H1 (cell line): Measurements from ENCODE around the gene TPSAB1. TPM values are rescaled to one million over a fixed set of nuclear protein-coding genes. Genes with fewer than 3 reads are reported as not detected.

ENCODE experiments used
- CTCF ChIA-PET: fragments of 300-600 bp; sonication (Branson Sonifier 250); formaldehyde crosslinking; loops from one replicate; lab custom pipeline; 2021; ENCODE audit not compliant: partially characterized antibody; lab: Charles Lee
- POLR2A ChIA-PET: fragments of 300-600 bp; sonication (Branson Sonifier 250); formaldehyde crosslinking; loops from one replicate; lab custom pipeline; 2021; ENCODE audit warnings: inconsistent platforms; ENCODE audit not compliant: partially characterized antibody; lab: Charles Lee
- DNase-seq, 2 experiments: peaks; one replicate each; pipeline versions ENCODE4 v3.0.0 to v3.0.0-alpha.2; 2010 to 2022; ENCODE audit warnings: low spot score in 2 of 2, low read depth in 1 of 2, mixed read lengths in 1 of 2
- FAIRE-seq: peaks from 2 replicates; lab custom pipeline; 2011; peaks lifted over from hg19 to GRCh38; lab: Jason Lieb, UNC
- H2AFZ ChIP-seq: 2 replicates; pipeline ENCODE4 v1.8.1; 2012; ENCODE audit warnings: low read length, inconsistent platforms
- H2AK5ac ChIP-seq: 2 replicates; pipeline ENCODE4 v1.6.1; 2013; ENCODE audit warnings: low read depth, low read length
- H2BK120ac ChIP-seq: replicated peaks from 2 replicates; pipeline ENCODE3; 2013; ENCODE audit warnings: low read depth, low read length, inconsistent platforms
- H2BK12ac ChIP-seq: 2 replicates; pipeline ENCODE4 v1.6.1; 2013; ENCODE audit warnings: low read depth, low read length
- H2BK15ac ChIP-seq: 2 replicates; pipeline ENCODE4 v1.6.1; 2013; ENCODE audit warnings: low read length
- H2BK20ac ChIP-seq: 2 replicates; pipeline ENCODE4 v1.6.1; 2013; ENCODE audit warnings: low read length
- H2BK5ac ChIP-seq: 2 replicates; pipeline ENCODE4 v1.6.1; 2013; ENCODE audit warnings: low read depth, low read length
- H3K14ac ChIP-seq: 2 replicates; pipeline ENCODE4 v1.6.1; 2013; ENCODE audit warnings: inconsistent platforms; ENCODE audit not compliant: insufficient read length
- H3K18ac ChIP-seq: 2 replicates; pipeline ENCODE4 v1.6.1; 2013; ENCODE audit warnings: low read length; ENCODE audit errors: extremely low read depth
- H3K23ac ChIP-seq: 2 replicates; pipeline ENCODE4 v1.6.1; 2013; ENCODE audit warnings: inconsistent platforms; ENCODE audit not compliant: insufficient read length
- H3K23me2 ChIP-seq: 2 replicates; pipeline ENCODE4 v1.6.1; 2013; ENCODE audit warnings: low read depth, low read length
- H3K27ac ChIP-seq: 2 replicates; pipeline ENCODE4 v1.6.1; 2011; ENCODE audit warnings: low read depth, low read length, inconsistent platforms
- H3K27me3 ChIP-seq, 4 experiments: replicated peaks in 1 of 4; 1 replicate in 1 of 4; 2 replicates in 3 of 4; pipeline versions ENCODE4 v1.6.1 to v1.8.1; 2011 to 2013; ENCODE audit warnings: low read length in 3 of 4, mild to moderate bottlenecking in 3 of 4, inconsistent platforms in 2 of 4, mixed read lengths in 2 of 4, moderate library complexity in 1 of 4; ENCODE audit not compliant: control insufficient read depth in 3 of 4, insufficient read depth in 3 of 4; ENCODE audit errors: extremely low read depth in 1 of 4
- H3K36me3 ChIP-seq, 4 experiments: 2 replicates each; pipeline versions ENCODE4 v1.6.1 to v1.8.1; 2011 to 2013; ENCODE audit warnings: mild to moderate bottlenecking in 4 of 4, low read length in 3 of 4, moderate library complexity in 2 of 4, control low read depth in 1 of 4, inconsistent platforms in 1 of 4; ENCODE audit not compliant: insufficient read depth in 4 of 4, control insufficient read depth in 2 of 4
- H3K4ac ChIP-seq: replicated peaks from 2 replicates; pipeline ENCODE3; 2013; ENCODE audit warnings: low read length, low read depth, mixed read lengths, inconsistent platforms; ENCODE audit not compliant: insufficient read length
- H3K4me1 ChIP-seq, 4 experiments: replicated peaks in 1 of 4; 1 replicate in 1 of 4; 2 replicates in 3 of 4; pipeline versions ENCODE4 v1.6.1 to v1.8.1; 2011 to 2013; ENCODE audit warnings: low read length in 3 of 4, inconsistent platforms in 2 of 4, mixed read lengths in 1 of 4; ENCODE audit not compliant: insufficient read depth in 4 of 4, control insufficient read depth in 3 of 4
- H3K4me2 ChIP-seq, 2 experiments: 2 replicates each; pipeline versions ENCODE4 v1.6.1 to v1.8.1; 2011 to 2013; ENCODE audit warnings: low read depth in 2 of 2, low read length in 2 of 2, control low read depth in 1 of 2, inconsistent platforms in 1 of 2, mild to moderate bottlenecking in 1 of 2; ENCODE audit not compliant: insufficient read depth in 1 of 2
- H3K4me3 ChIP-seq, 4 experiments: fragments of 200-600, 300-600 bp in 1 of 4; sonication (generic), shearing (Covaris generic), sonication (Bioruptor Twin) in 1 of 4; 2 replicates each; pipeline versions ENCODE4 v1.5.1 to v1.8.1; 2011 to 2016; ENCODE audit warnings: low read length in 4 of 4, low read depth in 3 of 4, control low read depth in 2 of 4, inconsistent platforms in 2 of 4, mild to moderate bottlenecking in 2 of 4, mixed read lengths in 1 of 4, moderate library complexity in 1 of 4; ENCODE audit not compliant: insufficient read depth in 2 of 4; ENCODE audit errors: extremely low read depth in 1 of 4
- H3K56ac ChIP-seq: replicated peaks from 2 replicates; pipeline ENCODE3; 2013; ENCODE audit warnings: low read depth, mild to moderate bottlenecking, mixed read lengths, low read length, inconsistent platforms; ENCODE audit not compliant: insufficient read length
- H3K79me1 ChIP-seq: 2 replicates; pipeline ENCODE4 v1.6.1; 2013; ENCODE audit warnings: low read depth, low read length, control low read depth
- H3K79me2 ChIP-seq, 2 experiments: 2 replicates each; pipeline versions ENCODE4 v1.6.1 to v1.8.1; 2012 to 2013; ENCODE audit warnings: low read length in 2 of 2, mild to moderate bottlenecking in 2 of 2, inconsistent platforms in 1 of 2; ENCODE audit not compliant: insufficient read depth in 2 of 2, control insufficient read depth in 1 of 2
- H3K9ac ChIP-seq, 4 experiments: replicated peaks in 1 of 4; 1 replicate in 1 of 4; 2 replicates in 3 of 4; pipeline versions ENCODE4 v1.6.1 to v1.8.1; 2011 to 2013; ENCODE audit warnings: low read depth in 3 of 4, low read length in 3 of 4, control low read depth in 2 of 4, mild to moderate bottlenecking in 2 of 4, moderate library complexity in 2 of 4, inconsistent platforms in 1 of 4; ENCODE audit errors: extremely low read depth in 1 of 4
- H3K9me3 ChIP-seq, 2 experiments: 2 replicates each; pipeline versions ENCODE4 v1.6.1 to v1.8.1; 2012 to 2013; ENCODE audit warnings: mild to moderate bottlenecking in 2 of 2, moderate library complexity in 2 of 2, control low read depth in 1 of 2, inconsistent platforms in 1 of 2, low read depth in 1 of 2, low read length in 1 of 2, mixed read lengths in 1 of 2; ENCODE audit not compliant: insufficient read depth in 2 of 2
- H4K20me1 ChIP-seq, 2 experiments: replicated peaks in 1 of 2; 2 replicates each; pipeline versions ENCODE3 to v1.8.1; 2011 to 2013; ENCODE audit warnings: inconsistent platforms in 2 of 2, low read length in 2 of 2, mild to moderate bottlenecking in 1 of 2; ENCODE audit not compliant: insufficient read depth in 2 of 2, control insufficient read depth in 1 of 2
- H4K5ac ChIP-seq: 2 replicates; pipeline ENCODE4 v1.6.1; 2013; ENCODE audit warnings: low read length, low read depth, mixed read lengths, inconsistent platforms; ENCODE audit not compliant: insufficient read length
- H4K8ac ChIP-seq: 2 replicates; pipeline ENCODE4 v1.8.0; 2013; ENCODE audit warnings: mild to moderate bottlenecking, moderate library complexity, low read length, inconsistent platforms; ENCODE audit not compliant: insufficient read depth; ENCODE audit errors: extremely low read depth
- H4K91ac ChIP-seq: replicated peaks from 2 replicates; pipeline ENCODE3; 2013; ENCODE audit warnings: low read length, mixed read lengths, inconsistent platforms; ENCODE audit not compliant: insufficient read length
- RNF2 ChIP-seq: fragments of 200-900, 300-1000 bp; sonication (generic); IDR thresholded peaks from 2 replicates; pipeline ENCODE4 v1.7.1; 2016; ENCODE audit warnings: borderline replicate concordance, low read depth, mild to moderate bottlenecking, antibody characterized with exemption, low read length; ENCODE audit not compliant: poor library complexity, severe bottlenecking; ENCODE audit errors: missing control alignments
- WGBS, 2 experiments: shearing (Covaris generic) in 1 of 2; methylation state at CpG; one replicate each; pipeline versions ENCODE4 v1.1.6 to v1.1.7; 2013 to 2015; ENCODE audit warnings: low lambda C conversion rate in 2 of 2, mixed read lengths in 2 of 2, inconsistent platforms in 1 of 2, low coverage in 1 of 2, missing lambda C conversion rate in 1 of 2; ENCODE audit not compliant: insufficient replicate concordance in 2 of 2, insufficient coverage in 1 of 2, insufficient read length in 1 of 2; ENCODE audit errors: extremely low coverage in 1 of 2, missing lambda C conversion rate in 1 of 2; 5-methylcytosine and 5-hydroxymethylcytosine counted together
- polyA plus RNA-seq, 7 experiments: library from polyadenylated mRNA; depleted of rRNA in 3 of 7; stranded (reverse) in 5 of 7; unstranded in 2 of 7; fragments of >200 nt in 5 of 7; fragments of 200-250 nt in 2 of 7; gene quantifications; 1 replicate in 5 of 7; 2 replicates in 1 of 7; 4 replicates in 1 of 7; pipeline versions ENCODE4 v1.2.1 to v1.2.3, GENCODE V29; 2011 to 2013; ENCODE audit warnings: missing spikeins in 2 of 7, mixed read lengths in 2 of 7
- total RNA-seq: library from RNA; stranded (reverse); fragmentation: NEBNext Ultra II Directional; extraction: Animal tissue kit (Norgen Biotek cat#: 25700); gene quantifications from 2 replicates; pipeline ENCODE4 v1.2.1, GENCODE V29; 2021

TPSAB1 gene
- total and polyA plus RNA-seq, 2 of the 8 experiments (the other 6 are each of a cell fraction or from before 2014, with no cell fraction given): 0.09 TPM; not detected in 1

DNA sequence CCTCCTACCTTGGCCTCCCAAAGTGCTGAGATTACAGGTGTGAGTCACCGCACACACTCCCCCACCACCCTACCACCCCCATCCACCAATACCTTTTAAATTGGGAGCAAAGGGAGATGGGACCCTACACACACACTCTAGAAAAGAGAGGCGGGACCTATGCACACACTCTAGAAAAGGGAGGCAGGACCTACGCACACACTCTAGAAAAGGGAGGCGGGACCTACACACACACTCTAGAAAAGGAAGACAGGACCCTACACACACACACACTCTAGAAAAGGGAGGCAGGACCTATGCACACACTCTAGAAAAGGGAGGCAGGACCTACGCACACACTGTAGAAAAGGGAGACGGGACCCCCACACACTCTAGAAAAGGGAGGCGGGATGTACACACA is 34.3 kb downstream of the TPSAB1 start:
- CTCF ChIA-PET: interaction anchor here (1.1 kb wide), 1 partner anchor 12 kb away, joined by 3 read pairs; no protein-coding TSS in a partner anchor
- H3K36me3 ChIP-seq: no peaks in the 10 kb centered on the region
- H2BK120ac ChIP-seq: no peak overlapping the region
- peaks cover 0 to 11% (median 6%) of the 10 kb centered on the region in 4 experiments; a peak in 6 of 7 replicates for H3K4me1 ChIP-seq
- H2BK12ac ChIP-seq: no peak overlapping the region
- H3K79me1 ChIP-seq: no peaks in the 10 kb centered on the region
- no peak overlapping the region for H3K4ac ChIP-seq
- no peak overlapping the region for H2BK15ac ChIP-seq
- TF ChIP-seq RNF2: no peak
- no peak overlapping the region for H4K91ac ChIP-seq
- H3K23me2 ChIP-seq: peaks cover 3% of the 10 kb centered on the region; the same call in 1 of the 2 replicates
- H3K4me3 ChIP-seq: no peak overlapping the region
- no peak overlapping the region for H2AK5ac ChIP-seq
- no peaks in the 10 kb centered on the region for H3K27me3 ChIP-seq
- H4K8ac ChIP-seq: no peak overlapping the region
- DNase-seq (no peak), FAIRE-seq (no peak)
- no peak overlapping the region for H3K27ac ChIP-seq
- 88% methylated on average over 7 of the region's 7 CpGs; no CpG with 5 or more reads in 1 of the 2 experiments for WGBS, 2 experiments
- H4K5ac ChIP-seq: no peak overlapping the region
- H4K20me1 ChIP-seq: peaks cover 0 to 2% of the 10 kb centered on the region in 2 experiments
- POLR2A ChIA-PET: interaction anchor here (1.2 kb wide), 1 partner anchor 9 kb away, joined by 4 read pairs; no protein-coding TSS in a partner anchor
- no peak overlapping the region for H2AFZ ChIP-seq
- no peak overlapping the region for H3K4me2 ChIP-seq
- no peaks in the 10 kb centered on the region for H3K79me2 ChIP-seq
- no peak overlapping the region for H2BK5ac ChIP-seq
- H3K9ac ChIP-seq: no peak overlapping the region
- no peak overlapping the region for H3K23ac ChIP-seq
- H3K18ac ChIP-seq: no peak overlapping the region
- no peak overlapping the region for H2BK20ac ChIP-seq
- no peak overlapping the region for H3K14ac ChIP-seq
- H3K56ac ChIP-seq: no peak overlapping the region
- no peaks in the 10 kb centered on the region for H3K9me3 ChIP-seq
